HG03378 (cell line): ENCODE data around the gene EFCAB3.
A peak's percentile ranks its signal among the peaks of the same experiment; 100 is the strongest.
"Not testable (repeated sequence)": the region's sequence is repeated elsewhere in the genome, so short reads cannot be mapped to it uniquely, and the experiment has no call there.

Experiments
- ATAC-seq: cut with Tn5 transposase; IDR thresholded peaks from one replicate; pipeline ENCODE4 v1.9.1; 2021; ENCODE audit warnings: mild to moderate bottlenecking, moderate library complexity; ENCODE audit not compliant: unreplicated experiment

The EFCAB3 gene

GRCh38 chr17:62380253-62380652 lies at the start of gene EFCAB3:
TSS of gene EFCAB3 (plus strand) at chr17:62380553. CDS start at chr17:62382980, 2,427 bp downstream.
- no peak for ATAC-seq

- no peak for ATAC-seq
These were observed 43.8 kb upstream of the EFCAB3 start for GRCh38 chr17:62336527-62336926.

- no peak for ATAC-seq
These were observed 36.5 kb upstream of the EFCAB3 start for GRCh38 chr17:62343764-62344270.

GRCh38 chr17:62351176-62351575 lies 29.2 kb upstream of the EFCAB3 start:
- no peak for ATAC-seq

GRCh38 chr17:62366191-62366590 lies 14.2 kb upstream of the EFCAB3 start:
- no peak for ATAC-seq

GRCh38 chr17:62381561-62381960 lies 1.2 kb downstream of the EFCAB3 start:
- ATAC-seq, result no peak

GRCh38 chr17:62388856-62389255 lies 8.5 kb downstream of the EFCAB3 start:
- no peak for ATAC-seq

- no peak for ATAC-seq
These were observed 12.6 kb downstream of the EFCAB3 start for GRCh38 chr17:62392908-62393307.

GRCh38 chr17:62398891-62399290 lies 18.5 kb downstream of the EFCAB3 start:
- no peak for ATAC-seq

GRCh38 chr17:62405451-62405850 lies 25.1 kb downstream of the EFCAB3 start:
- ATAC-seq, result no peak

GRCh38 chr17:62413090-62413489 lies 32.7 kb downstream of the EFCAB3 start:
- ATAC-seq, result not testable (repeated sequence)

- peak; percentile 90 for ATAC-seq
These were observed 43.5 kb downstream of the EFCAB3 start, which contains the start of gene METTL2A for GRCh38 chr17:62423647-62424461. TSS of gene METTL2A (plus strand) at chr17:62423897. CDS start at chr17:62423903, 6 bp downstream.

- not testable (repeated sequence) for ATAC-seq
These were observed 45.9 kb downstream of the EFCAB3 start for GRCh38 chr17:62426214-62426613.

GRCh38 chr17:62435251-62435650 lies 54.9 kb downstream of the EFCAB3 start:
- not testable (repeated sequence) for ATAC-seq

- ATAC-seq, result not testable (repeated sequence)
These were observed 60.8 kb downstream of the EFCAB3 start for GRCh38 chr17:62441181-62441580.

- no peak for ATAC-seq
These were observed 63.7 kb downstream of the EFCAB3 start for GRCh38 chr17:62444063-62444462.

- not testable (repeated sequence) for ATAC-seq
These were observed 65.4 kb downstream of the EFCAB3 start for GRCh38 chr17:62445791-62446190.

- not testable (repeated sequence) for ATAC-seq
These were observed 71.8 kb downstream of the EFCAB3 start for GRCh38 chr17:62452195-62452594.

GRCh38 chr17:62453041-62453440 lies 72.7 kb downstream of the EFCAB3 start:
- not testable (repeated sequence) for ATAC-seq

GRCh38 chr17:62453656-62454055 lies 73.3 kb downstream of the EFCAB3 start:
- ATAC-seq, result peak; percentile 27

- ATAC-seq, result peak; percentile 52
These were observed 73.8 kb downstream of the EFCAB3 start for GRCh38 chr17:62454111-62454510.

- ATAC-seq, result no peak
These were observed 75.7 kb downstream of the EFCAB3 start for GRCh38 chr17:62456016-62456415.
